Endothelial cell (in vitro differentiated cells): ENCODE measurements around the gene GTF2F2. TPM values are rescaled to one million over a fixed set of nuclear protein-coding genes. Genes with fewer than 3 reads are reported as not detected.

Experiments used
- total RNA-seq: library from RNA; stranded (reverse); fragmentation: NEBNext Ultra II Directional; extraction: Animal tissue kit (Norgen Biotek cat#: 25700); gene quantifications from one replicate; pipeline ENCODE4 v1.2.1, GENCODE V29; 2021; ENCODE audit not compliant: unreplicated experiment

Gene GTF2F2
- total RNA-seq, 1 donor from 2014 or later = 13.6 TPM

Other genes starting within 250 kb of the GTF2F2 start
- gene NUFIP1, start 131.0 kb upstream of the GTF2F2 start, total RNA-seq = 7.0 TPM
- gene GPALPP1, start 131.0 kb upstream of the GTF2F2 start, total RNA-seq = 26.1 TPM
- not detected for gene KCTD4, start 80.5 kb downstream of the GTF2F2 start, total RNA-seq
- gene TPT1, start 220.7 kb downstream of the GTF2F2 start, total RNA-seq = 7,126 TPM